Panc1 (cell line): ENCODE measurements around the gene ATG4D.
A peak's percentile ranks its signal among the peaks of the same experiment; 100 is the strongest.

Experiments
- POLR2AphosphoS5 ChIP-seq: IDR thresholded peaks from 2 replicates; pipeline ENCODE4 v1.6.1; 2012; ENCODE audit warnings: mild to moderate bottlenecking, low read depth, low read length, moderate library complexity
- SIN3A ChIP-seq: IDR thresholded peaks from 2 replicates; pipeline ENCODE4 v1.6.1; 2012; ENCODE audit warnings: low read depth, mild to moderate bottlenecking, low read length, moderate library complexity, borderline replicate concordance; ENCODE audit not compliant: insufficient read depth
- TCF7L2 ChIP-seq: IDR thresholded peaks from 2 replicates; pipeline ENCODE4 v1.6.1; 2011; ENCODE audit warnings: mild to moderate bottlenecking, low read depth, low read length, inconsistent platforms
- TF ChIP-seq, protein P1 (sequence below): fragments of 450-650 bp; IDR thresholded peaks from 2 replicates; pipeline ENCODE4 v1.5.1; 2017; ENCODE audit warnings: mild to moderate bottlenecking
- TF ChIP-seq, protein P2 (sequence below), 2 experiments: IDR thresholded peaks; 2 replicates each; pipeline ENCODE4 v1.6.1; 2011 to 2012; ENCODE audit warnings: low read depth in 2 of 2, control low read depth in 1 of 2, low read length in 1 of 2, mild to moderate bottlenecking in 1 of 2, moderate library complexity in 1 of 2; ENCODE audit not compliant: insufficient read depth in 1 of 2

DNA sequence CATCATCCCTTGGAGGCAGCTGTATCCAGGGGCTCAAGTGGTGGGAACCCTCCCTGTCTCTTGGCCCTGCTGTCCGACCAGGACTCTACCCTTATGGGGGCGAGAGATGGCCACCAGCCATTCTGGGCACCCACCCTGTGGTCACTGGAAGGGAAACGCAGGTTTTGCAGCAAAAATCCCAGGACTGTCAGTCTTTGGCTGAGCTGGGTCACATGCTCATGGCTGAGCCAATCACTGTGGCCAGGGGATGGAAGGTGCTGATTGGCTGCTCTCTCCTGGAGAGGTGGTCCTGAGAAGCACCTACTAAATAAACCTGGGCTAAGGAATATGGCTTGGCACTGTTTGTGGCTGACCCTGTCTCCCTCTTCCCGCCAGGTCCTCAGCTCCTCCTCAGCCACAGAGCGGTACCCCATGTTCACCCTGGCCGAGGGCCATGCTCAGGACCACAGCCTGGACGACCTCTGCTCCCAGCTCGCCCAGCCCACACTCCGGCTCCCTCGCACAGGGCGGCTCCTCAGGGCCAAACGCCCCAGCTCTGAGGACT lies 8.9 kb downstream of the ATG4D start:
- TF ChIP-seq, protein P1, sequence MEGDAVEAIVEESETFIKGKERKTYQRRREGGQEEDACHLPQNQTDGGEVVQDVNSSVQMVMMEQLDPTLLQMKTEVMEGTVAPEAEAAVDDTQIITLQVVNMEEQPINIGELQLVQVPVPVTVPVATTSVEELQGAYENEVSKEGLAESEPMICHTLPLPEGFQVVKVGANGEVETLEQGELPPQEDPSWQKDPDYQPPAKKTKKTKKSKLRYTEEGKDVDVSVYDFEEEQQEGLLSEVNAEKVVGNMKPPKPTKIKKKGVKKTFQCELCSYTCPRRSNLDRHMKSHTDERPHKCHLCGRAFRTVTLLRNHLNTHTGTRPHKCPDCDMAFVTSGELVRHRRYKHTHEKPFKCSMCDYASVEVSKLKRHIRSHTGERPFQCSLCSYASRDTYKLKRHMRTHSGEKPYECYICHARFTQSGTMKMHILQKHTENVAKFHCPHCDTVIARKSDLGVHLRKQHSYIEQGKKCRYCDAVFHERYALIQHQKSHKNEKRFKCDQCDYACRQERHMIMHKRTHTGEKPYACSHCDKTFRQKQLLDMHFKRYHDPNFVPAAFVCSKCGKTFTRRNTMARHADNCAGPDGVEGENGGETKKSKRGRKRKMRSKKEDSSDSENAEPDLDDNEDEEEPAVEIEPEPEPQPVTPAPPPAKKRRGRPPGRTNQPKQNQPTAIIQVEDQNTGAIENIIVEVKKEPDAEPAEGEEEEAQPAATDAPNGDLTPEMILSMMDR, result no peak
- TF ChIP-seq SIN3A, result no peak
- TF ChIP-seq, protein P2, sequence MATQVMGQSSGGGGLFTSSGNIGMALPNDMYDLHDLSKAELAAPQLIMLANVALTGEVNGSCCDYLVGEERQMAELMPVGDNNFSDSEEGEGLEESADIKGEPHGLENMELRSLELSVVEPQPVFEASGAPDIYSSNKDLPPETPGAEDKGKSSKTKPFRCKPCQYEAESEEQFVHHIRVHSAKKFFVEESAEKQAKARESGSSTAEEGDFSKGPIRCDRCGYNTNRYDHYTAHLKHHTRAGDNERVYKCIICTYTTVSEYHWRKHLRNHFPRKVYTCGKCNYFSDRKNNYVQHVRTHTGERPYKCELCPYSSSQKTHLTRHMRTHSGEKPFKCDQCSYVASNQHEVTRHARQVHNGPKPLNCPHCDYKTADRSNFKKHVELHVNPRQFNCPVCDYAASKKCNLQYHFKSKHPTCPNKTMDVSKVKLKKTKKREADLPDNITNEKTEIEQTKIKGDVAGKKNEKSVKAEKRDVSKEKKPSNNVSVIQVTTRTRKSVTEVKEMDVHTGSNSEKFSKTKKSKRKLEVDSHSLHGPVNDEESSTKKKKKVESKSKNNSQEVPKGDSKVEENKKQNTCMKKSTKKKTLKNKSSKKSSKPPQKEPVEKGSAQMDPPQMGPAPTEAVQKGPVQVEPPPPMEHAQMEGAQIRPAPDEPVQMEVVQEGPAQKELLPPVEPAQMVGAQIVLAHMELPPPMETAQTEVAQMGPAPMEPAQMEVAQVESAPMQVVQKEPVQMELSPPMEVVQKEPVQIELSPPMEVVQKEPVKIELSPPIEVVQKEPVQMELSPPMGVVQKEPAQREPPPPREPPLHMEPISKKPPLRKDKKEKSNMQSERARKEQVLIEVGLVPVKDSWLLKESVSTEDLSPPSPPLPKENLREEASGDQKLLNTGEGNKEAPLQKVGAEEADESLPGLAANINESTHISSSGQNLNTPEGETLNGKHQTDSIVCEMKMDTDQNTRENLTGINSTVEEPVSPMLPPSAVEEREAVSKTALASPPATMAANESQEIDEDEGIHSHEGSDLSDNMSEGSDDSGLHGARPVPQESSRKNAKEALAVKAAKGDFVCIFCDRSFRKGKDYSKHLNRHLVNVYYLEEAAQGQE (IDR thresholded peaks at IDR 0.05; ENCODE audit: insufficient read depth in 1 of 2, low read depth in 2 of 2, low read length in 1 of 2), result no peak
- peak; percentile 74 for TF ChIP-seq POLR2AphosphoS5
- TF ChIP-seq TCF7L2, result no peak
